ENCODE data around the gene OCA2. TPM values are rescaled to one million over a fixed set of nuclear protein-coding genes. Genes with fewer than 3 reads are reported as not detected.

OCA2 gene
- polyA plus RNA-seq, 1 donor from 2014 or later: 0.97 TPM

GRCh38 chr15:28098360-28098765 is 752 bp downstream of the OCA2 start:
- H3K4me3 ChIP-seq (ENCODE audit: low read length): no peak overlapping the region
- no peak for TF ChIP-seq MXI1 (conservative IDR thresholded peaks at IDR 0.05; ENCODE audit: poor library complexity, severe bottlenecking)
- TF ChIP-seq REST (IDR thresholded peaks at IDR 0.05; ENCODE audit: borderline replicate concordance): no peak
- TF ChIP-seq RAD21 (conservative IDR thresholded peaks at IDR 0.05): no peak
- no peak for TF ChIP-seq CTCF (IDR thresholded peaks at IDR 0.05; ENCODE audit: poor library complexity, severe bottlenecking)
- no peak for TF ChIP-seq POLR2AphosphoS5 (IDR thresholded peaks at IDR 0.05)
- TF ChIP-seq EZH2 (IDR thresholded peaks at IDR 0.05; ENCODE audit: borderline replicate concordance, insufficient read depth, low read length, poor library complexity, severe bottlenecking): no peak
- TF ChIP-seq TAF1 (IDR thresholded peaks at IDR 0.05; ENCODE audit: low read depth): no peak
- no peak for TF ChIP-seq EP300 (conservative IDR thresholded peaks at IDR 0.05; ENCODE audit: poor library complexity, severe bottlenecking)
- TF ChIP-seq SMC3 (conservative IDR thresholded peaks at IDR 0.05; ENCODE audit: poor library complexity): no peak
- H3K27me3 ChIP-seq (ENCODE audit: insufficient read depth, low read depth, low read length): peaks cover 67% of the 10 kb centered on the region
- no peaks in the 10 kb centered on the region for H3K9me3 ChIP-seq (ENCODE audit: low read length)
- no peak overlapping the region for H3K27ac ChIP-seq (ENCODE audit: low read length)
- no peak overlapping the region for H3K9ac ChIP-seq (ENCODE audit: low read length)
- no peaks in the 10 kb centered on the region for H3F3A ChIP-seq (ENCODE audit: insufficient read depth, low read length, poor library complexity, severe bottlenecking)
- no peak overlapping the region for H3K4me2 ChIP-seq (ENCODE audit: low read length)
- no peaks in the 10 kb centered on the region for H4K20me1 ChIP-seq (ENCODE audit: insufficient read depth)
- no peak overlapping the region for H2AFZ ChIP-seq (ENCODE audit: low read depth, low read length)
- H3K79me2 ChIP-seq (replicated peaks; ENCODE audit: insufficient read depth, low read length): no peaks in the 10 kb centered on the region
- no peaks in the 10 kb centered on the region for H3K9me2 ChIP-seq (ENCODE audit: insufficient read depth, low read length)
- no peaks in the 10 kb centered on the region for H3K36me3 ChIP-seq (ENCODE audit: insufficient read depth, low read length)

- Histone ChIP-seq H3F3A (ENCODE audit: insufficient read depth, low read length, poor library complexity, severe bottlenecking) (no peaks in the 10 kb centered on the region), H3K27ac (ENCODE audit: low read length) (no peak overlapping the region), H3K4me2 (ENCODE audit: low read length) (no peak overlapping the region), H3K27me3 (ENCODE audit: insufficient read depth, low read depth, low read length) (peaks cover 67% of the 10 kb centered on the region), H3K36me3 (ENCODE audit: insufficient read depth, low read length) (no peaks in the 10 kb centered on the region), H3K9me3 (ENCODE audit: low read length) (no peaks in the 10 kb centered on the region), H3K4me3 (ENCODE audit: low read length) (no peak overlapping the region), H3K9ac (ENCODE audit: low read length) (no peak overlapping the region), H4K20me1 (ENCODE audit: insufficient read depth) (no peaks in the 10 kb centered on the region), H2AFZ (ENCODE audit: low read depth, low read length) (no peak overlapping the region), H3K79me2 (replicated peaks; ENCODE audit: insufficient read depth, low read length) (no peaks in the 10 kb centered on the region), H3K9me2 (ENCODE audit: insufficient read depth, low read length) (no peaks in the 10 kb centered on the region)
- TF ChIP-seq REST (IDR thresholded peaks at IDR 0.05; ENCODE audit: borderline replicate concordance): no peak
- TF ChIP-seq MXI1 (conservative IDR thresholded peaks at IDR 0.05; ENCODE audit: poor library complexity, severe bottlenecking): no peak
- TF ChIP-seq POLR2AphosphoS5 (IDR thresholded peaks at IDR 0.05): no peak
- TF ChIP-seq SMC3 (conservative IDR thresholded peaks at IDR 0.05; ENCODE audit: poor library complexity): no peak
- TF ChIP-seq RAD21 (conservative IDR thresholded peaks at IDR 0.05): no peak
- TF ChIP-seq EZH2 (IDR thresholded peaks at IDR 0.05; ENCODE audit: borderline replicate concordance, insufficient read depth, low read length, poor library complexity, severe bottlenecking): no peak
- TF ChIP-seq CTCF (IDR thresholded peaks at IDR 0.05; ENCODE audit: poor library complexity, severe bottlenecking): no peak
- no peak for TF ChIP-seq TAF1 (IDR thresholded peaks at IDR 0.05; ENCODE audit: low read depth)
- TF ChIP-seq EP300 (conservative IDR thresholded peaks at IDR 0.05; ENCODE audit: poor library complexity, severe bottlenecking): no peak
These were observed 1.3 kb downstream of the OCA2 start for GRCh38 chr15:28097656-28098359.

Measured in neural cell (in vitro differentiated cells).